Osteocyte (in vitro differentiated cells): ENCODE data around the gene TRNP1. TPM values are rescaled to one million over a fixed set of nuclear protein-coding genes. Genes with fewer than 3 reads are reported as not detected.

Source experiments
- DNase-seq: peaks from one replicate; pipeline ENCODE4 v3.0.0; 2021; ENCODE audit warnings: mixed read lengths; ENCODE audit not compliant: unreplicated experiment; ENCODE audit errors: extremely low spot score
- H3K27ac Mint-ChIP-seq: one replicate; pipeline ENCODE4 v1.8.0; 2021; ENCODE audit warnings: mild to moderate bottlenecking, mixed read lengths; ENCODE audit not compliant: unreplicated experiment
- H3K27me3 Mint-ChIP-seq: one replicate; pipeline ENCODE4 v1.8.0; 2021; ENCODE audit warnings: mixed read lengths; ENCODE audit not compliant: unreplicated experiment
- H3K36me3 Mint-ChIP-seq: one replicate; pipeline ENCODE4 v1.8.0; 2021; ENCODE audit warnings: mixed read lengths; ENCODE audit not compliant: unreplicated experiment
- H3K4me1 Mint-ChIP-seq: one replicate; pipeline ENCODE4 v1.8.0; 2021; ENCODE audit warnings: mixed read lengths; ENCODE audit not compliant: unreplicated experiment
- H3K4me3 Mint-ChIP-seq: one replicate; pipeline ENCODE4 v1.8.0; 2021; ENCODE audit warnings: mild to moderate bottlenecking, moderate library complexity, mixed read lengths; ENCODE audit not compliant: unreplicated experiment
- H3K9me3 Mint-ChIP-seq: one replicate; pipeline ENCODE4 v1.8.0; 2021; ENCODE audit warnings: mixed read lengths; ENCODE audit not compliant: unreplicated experiment
- total RNA-seq: library from RNA; stranded (reverse); gene quantifications from 2 replicates; pipeline ENCODE4 v1.2.1, GENCODE V29; 2021
- TF ChIP-seq, protein P1 (sequence below): fragments of 200-600 bp; sonication (generic); IDR thresholded peaks from 2 replicates; pipeline ENCODE4 v1.5.0; 2021; ENCODE audit warnings: antibody characterized with exemption, mild to moderate bottlenecking, moderate library complexity

The TRNP1 gene
- total RNA-seq, 1 donor from 2014 or later, result 33.7 TPM

DNA sequence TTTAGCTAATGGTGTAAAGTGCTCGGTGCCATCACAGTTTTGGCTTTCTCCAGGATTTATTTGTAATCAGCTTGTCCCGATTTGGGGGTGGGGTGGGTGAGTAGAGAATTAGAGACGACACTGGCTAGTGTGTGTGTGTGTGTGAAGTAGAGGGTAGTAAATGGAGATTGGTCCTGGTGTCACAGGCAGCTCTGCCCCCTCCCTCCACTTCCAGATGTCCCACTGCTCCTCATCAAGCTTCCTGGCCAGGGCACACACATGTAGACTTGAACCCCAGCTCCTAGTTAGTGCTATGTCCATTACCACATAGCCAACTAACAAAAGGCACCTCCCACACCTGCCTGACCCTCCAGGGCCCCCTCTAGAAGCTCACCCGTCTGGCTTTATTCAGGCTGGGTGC, 3.2 kb downstream of the TRNP1 start:
- Mint-ChIP-seq H3K27ac (peak overlapping the region; percentile 38), H3K27me3 (no peaks in the 10 kb centered on the region), H3K36me3 (no peaks in the 10 kb centered on the region), H3K4me1 (peaks cover 76% of the 10 kb centered on the region), H3K9me3 (no peaks in the 10 kb centered on the region), H3K4me3 (no peak overlapping the region)
- TF ChIP-seq, protein P1, sequence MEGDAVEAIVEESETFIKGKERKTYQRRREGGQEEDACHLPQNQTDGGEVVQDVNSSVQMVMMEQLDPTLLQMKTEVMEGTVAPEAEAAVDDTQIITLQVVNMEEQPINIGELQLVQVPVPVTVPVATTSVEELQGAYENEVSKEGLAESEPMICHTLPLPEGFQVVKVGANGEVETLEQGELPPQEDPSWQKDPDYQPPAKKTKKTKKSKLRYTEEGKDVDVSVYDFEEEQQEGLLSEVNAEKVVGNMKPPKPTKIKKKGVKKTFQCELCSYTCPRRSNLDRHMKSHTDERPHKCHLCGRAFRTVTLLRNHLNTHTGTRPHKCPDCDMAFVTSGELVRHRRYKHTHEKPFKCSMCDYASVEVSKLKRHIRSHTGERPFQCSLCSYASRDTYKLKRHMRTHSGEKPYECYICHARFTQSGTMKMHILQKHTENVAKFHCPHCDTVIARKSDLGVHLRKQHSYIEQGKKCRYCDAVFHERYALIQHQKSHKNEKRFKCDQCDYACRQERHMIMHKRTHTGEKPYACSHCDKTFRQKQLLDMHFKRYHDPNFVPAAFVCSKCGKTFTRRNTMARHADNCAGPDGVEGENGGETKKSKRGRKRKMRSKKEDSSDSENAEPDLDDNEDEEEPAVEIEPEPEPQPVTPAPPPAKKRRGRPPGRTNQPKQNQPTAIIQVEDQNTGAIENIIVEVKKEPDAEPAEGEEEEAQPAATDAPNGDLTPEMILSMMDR, result no peak
- no peak for DNase-seq

DNA sequence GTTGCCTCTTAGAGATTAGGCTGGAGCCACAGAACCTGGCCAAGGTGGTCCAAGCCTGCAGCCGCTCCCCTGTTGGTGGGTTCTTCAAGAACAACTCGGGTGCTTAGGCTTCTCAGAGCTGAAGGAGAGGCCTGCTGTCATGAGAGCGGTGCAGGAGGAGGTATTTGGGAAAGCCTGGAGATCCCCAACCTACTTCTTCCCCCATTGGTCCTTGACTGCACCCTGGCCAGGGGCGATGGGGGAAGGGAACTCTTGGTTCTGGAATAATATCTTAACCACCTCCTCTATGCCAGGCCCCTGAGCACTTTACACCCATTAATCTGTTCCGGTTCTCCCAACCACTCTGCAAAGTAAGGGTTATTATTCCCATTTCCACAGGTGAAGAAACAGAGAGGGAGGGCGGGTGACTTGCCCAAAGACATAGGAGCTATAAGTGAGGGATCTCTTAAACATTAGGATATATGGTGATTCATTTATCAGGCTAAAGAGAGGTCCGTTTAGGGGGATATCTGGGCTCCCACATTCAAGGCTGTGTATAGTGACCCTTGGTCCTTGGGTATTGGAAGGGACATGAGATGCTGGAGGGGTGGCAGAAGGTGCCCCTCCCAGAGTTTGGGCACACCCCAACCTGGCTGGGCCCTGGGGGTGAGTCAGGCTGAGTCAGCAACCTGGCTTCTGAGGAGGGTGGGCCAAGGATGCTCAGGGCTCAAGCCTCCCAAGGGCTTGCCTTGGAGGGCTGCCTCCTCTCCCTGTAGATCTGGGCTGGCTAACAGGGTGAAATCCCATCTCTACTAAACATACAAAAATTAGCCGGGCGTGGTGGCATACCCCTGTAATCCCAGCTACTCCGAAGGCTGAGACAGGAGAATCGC, 5.2 kb downstream of the TRNP1 start:
- TF ChIP-seq, protein P1, result no peak
- Mint-ChIP-seq H3K36me3 (no peaks in the 10 kb centered on the region), H3K9me3 (no peaks in the 10 kb centered on the region), H3K27ac (peak overlapping the region; percentile 95), H3K27me3 (no peaks in the 10 kb centered on the region), H3K4me3 (peak overlapping the region; percentile 51), H3K4me1 (peaks cover 73% of the 10 kb centered on the region)
- no peak for DNase-seq

DNA sequence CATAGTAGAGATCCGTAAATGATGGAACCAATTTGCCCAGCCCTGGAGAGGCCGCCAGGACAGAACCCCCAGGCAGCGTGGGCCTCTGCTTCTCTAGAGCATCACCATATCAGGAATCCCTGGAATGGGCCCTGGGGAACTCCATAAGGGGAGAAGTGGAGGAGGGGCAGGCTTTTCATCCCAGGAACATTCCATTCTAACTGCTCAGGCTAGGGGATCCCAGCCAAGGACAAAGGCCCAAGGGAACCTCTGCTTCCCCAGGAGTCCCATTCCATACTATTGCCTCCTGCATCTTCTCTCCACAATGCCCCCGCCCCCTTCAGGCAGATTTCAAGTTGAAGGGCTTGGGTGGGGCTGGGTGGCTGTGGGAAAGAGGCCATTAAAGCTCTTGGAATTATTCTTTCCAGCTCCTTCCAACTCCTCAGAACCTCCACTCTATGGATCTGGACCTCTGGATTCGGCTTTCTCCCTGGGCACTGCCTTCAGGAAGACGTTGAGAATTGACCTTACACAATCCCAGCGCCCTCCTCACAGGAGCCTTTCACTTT, 6.0 kb downstream of the TRNP1 start:
- TF ChIP-seq, protein P1, result peak; percentile 25
- no peaks in the 10 kb centered on the region for H3K9me3 Mint-ChIP-seq
- peak overlapping the region; percentile 51 for H3K4me3 Mint-ChIP-seq
- peak overlapping the region; percentile 95 for H3K27ac Mint-ChIP-seq
- H3K36me3 Mint-ChIP-seq, result no peaks in the 10 kb centered on the region
- DNase-seq, result peak; percentile 93
- H3K4me1 Mint-ChIP-seq, result peaks cover 78% of the 10 kb centered on the region
- no peaks in the 10 kb centered on the region for H3K27me3 Mint-ChIP-seq

DNA sequence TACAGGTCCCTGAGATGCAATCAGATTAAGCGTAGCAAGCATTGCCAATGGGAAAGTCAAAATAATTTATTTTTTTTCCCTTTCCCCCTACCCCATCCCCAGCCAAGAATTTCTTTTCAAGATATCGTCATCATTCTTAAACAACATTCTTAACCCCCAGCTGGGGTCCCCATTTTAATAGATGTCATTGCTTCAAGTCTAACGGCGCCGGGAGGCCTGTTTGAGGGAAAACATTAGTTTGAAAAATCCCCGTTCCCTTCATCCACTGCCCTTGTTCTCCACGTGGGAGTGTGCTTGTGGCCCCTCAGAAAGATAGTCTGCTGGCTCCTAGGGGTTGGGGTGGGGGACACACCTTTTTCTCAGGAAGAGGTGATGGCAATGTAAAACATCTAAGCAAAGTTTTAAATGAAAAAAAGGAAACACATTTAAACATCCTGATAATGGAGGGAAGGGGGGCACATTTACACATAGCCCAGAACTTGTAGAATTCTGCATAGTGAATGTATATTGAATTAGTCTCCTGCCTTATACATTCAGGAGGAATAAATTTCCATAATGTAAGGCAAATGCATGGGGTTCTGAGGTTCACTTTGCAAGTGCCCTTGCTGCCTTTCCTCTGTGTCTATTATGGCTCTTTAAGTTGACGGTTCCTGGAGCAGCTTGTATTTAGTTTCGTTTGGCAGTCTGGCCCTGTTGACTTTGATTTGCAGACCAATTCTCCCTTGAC, 6.8 kb downstream of the TRNP1 start:
- TF ChIP-seq, protein P1, result no peak
- peak overlapping the region; percentile 95 for H3K27ac Mint-ChIP-seq
- H3K9me3 Mint-ChIP-seq, result no peaks in the 10 kb centered on the region
- peaks cover 79% of the 10 kb centered on the region for H3K4me1 Mint-ChIP-seq
- H3K4me3 Mint-ChIP-seq, result no peak overlapping the region
- no peak for DNase-seq
- H3K27me3 Mint-ChIP-seq, result no peaks in the 10 kb centered on the region
- no peaks in the 10 kb centered on the region for H3K36me3 Mint-ChIP-seq
